HepG2 (cell line): ENCODE measurements around the gene CNGA2. TPM values are rescaled to one million over a fixed set of nuclear protein-coding genes. Genes with fewer than 3 reads are reported as not detected.

Experiments used
- ATAC-seq: fragments of 200-7000 bp; cut with Tn5 transposase; 3 replicates; pipeline ENCODE4 v1.9.1; 2020; ENCODE audit warnings: mild to moderate bottlenecking, moderate library complexity
- BruUV-seq: library from RNA; stranded (reverse); fragments of 400-500 nt; replicated peaks from 2 replicates; lab custom pipeline; 2021; lab: Mats Ljungman, UMichigan
- CTCF ChIA-PET: fragments of 300-600 bp; formaldehyde crosslinking; extraction: SDS; loops from one replicate; lab custom pipeline; 2021; ENCODE audit warnings: low total read pairs, inconsistent platforms, low intra/inter-chr PET ratio; lab: Yijun Ruan, JAX
- POLR2A ChIA-PET: fragments of 350-600 bp; sonication (Branson Sonifier 250); formaldehyde crosslinking; loops from one replicate; lab custom pipeline; 2020; ENCODE audit warnings: antibody characterized with exemption, inconsistent platforms; lab: Yijun Ruan, JAX
- DNase-seq: peaks from one replicate; pipeline ENCODE4 v3.0.0-alpha.2; 2015; ENCODE audit warnings: low spot score
- FAIRE-seq: peaks from 3 replicates; lab custom pipeline; 2011; peaks lifted over from hg19 to GRCh38; lab: Jason Lieb, UNC
- H2AFZ ChIP-seq: one replicate; pipeline ENCODE4 v1.6.1; 2011; ENCODE audit warnings: low read length, inconsistent platforms
- H3K27ac ChIP-seq: fragments of 300-600 bp; 3 replicates; pipeline ENCODE4 v1.8.0; 2011; ENCODE audit warnings: mixed run types, mild to moderate bottlenecking, mixed read lengths, low read length, inconsistent platforms; ENCODE audit not compliant: insufficient read depth; ENCODE audit errors: extremely low read length
- H3K27me3 ChIP-seq, 2 experiments: fragments of 200-600 bp in 1 of 2; 2 replicates in 1 of 2; 3 replicates in 1 of 2; pipeline versions ENCODE4 v1.6.0 to v1.8.0; 2011; ENCODE audit warnings: low read length in 2 of 2, mild to moderate bottlenecking in 2 of 2, moderate library complexity in 2 of 2, inconsistent platforms in 1 of 2; ENCODE audit not compliant: insufficient read depth in 2 of 2, control insufficient read depth in 1 of 2
- H3K36me3 ChIP-seq, 2 experiments: fragments of 200-600 bp in 1 of 2; replicated peaks in 1 of 2; 2 replicates in 1 of 2; 3 replicates in 1 of 2; pipeline versions ENCODE4 v1.5.1 to v1.8.0; 2011; ENCODE audit warnings: low read length in 2 of 2, inconsistent platforms in 1 of 2; ENCODE audit not compliant: insufficient read depth in 2 of 2, control insufficient read depth in 1 of 2
- H3K4me1 ChIP-seq: 2 replicates; pipeline ENCODE4 v1.5.1; 2012; ENCODE audit warnings: low read length, inconsistent platforms; ENCODE audit not compliant: insufficient read depth
- H3K4me2 ChIP-seq: 2 replicates; pipeline ENCODE4 v1.6.0; 2011; ENCODE audit warnings: low read depth, low read length, inconsistent platforms
- H3K4me3 ChIP-seq, 3 experiments: fragments of 200-600 bp in 1 of 3; sonication (generic), shearing (Covaris generic) in 1 of 3; replicated peaks in 1 of 3; 2 replicates each; pipeline ENCODE4 v1.5.1; 2011 to 2016; ENCODE audit warnings: low read length in 3 of 3, inconsistent platforms in 2 of 3, low read depth in 2 of 3, mild to moderate bottlenecking in 2 of 3, control low read depth in 1 of 3, mixed read lengths in 1 of 3; ENCODE audit not compliant: insufficient read depth in 1 of 3
- H3K79me2 ChIP-seq: one replicate; pipeline ENCODE4 v1.6.1; 2011; ENCODE audit warnings: low read length, inconsistent platforms; ENCODE audit not compliant: insufficient read depth
- H3K9ac ChIP-seq: 2 replicates; pipeline ENCODE4 v1.6.0; 2011; ENCODE audit warnings: mild to moderate bottlenecking, low read depth, low read length, inconsistent platforms; ENCODE audit not compliant: insufficient read depth
- H3K9me3 ChIP-seq: 2 replicates; pipeline ENCODE4 v1.5.1; 2012; ENCODE audit warnings: mild to moderate bottlenecking, low read length
- H4K20me1 ChIP-seq: 2 replicates; pipeline ENCODE4 v1.6.0; 2011; ENCODE audit warnings: inconsistent platforms, mild to moderate bottlenecking, low read length, moderate library complexity; ENCODE audit not compliant: insufficient read depth
- CTCF ChIP-seq: sonication (generic); formaldehyde crosslinking; IDR thresholded peaks from 2 replicates; pipeline ENCODE4 v1.5.0; 2020; ENCODE audit warnings: mild to moderate bottlenecking, missing genetic modification reagents, moderate library complexity
- STAG1 ChIP-seq: sonication (generic); formaldehyde crosslinking; IDR thresholded peaks from 2 replicates; pipeline ENCODE4 v1.4.0; 2020; ENCODE audit warnings: missing genetic modification reagents
- USF2 ChIP-seq, 2 experiments: sonication (generic) in 1 of 2; formaldehyde crosslinking in 1 of 2; IDR thresholded peaks; 2 replicates each; pipeline versions ENCODE4 v1.5.1 to v1.6.1; 2011 to 2020; ENCODE audit warnings: borderline replicate concordance in 1 of 2, low read depth in 1 of 2, low read length in 1 of 2, mild to moderate bottlenecking in 1 of 2, missing genetic modification reagents in 1 of 2, moderate library complexity in 1 of 2
- WGBS: methylation state at CpG from one replicate; pipeline ENCODE4 v1.1.6; 2017; ENCODE audit warnings: low lambda C conversion rate; 5-methylcytosine and 5-hydroxymethylcytosine counted together
- in situ Hi-C: cut with HindIII; loops from 2 replicates; pipeline ENCODE4 v1.10.0; 2017; ENCODE audit warnings: low pct_unique_long_range_greater_than_20kb; ENCODE audit not compliant: extremely low pct_ligation_motif_present
- intact Hi-C: fragments of 100-400 bp; cut with micrococcal nuclease; formaldehyde crosslinking; loops from one replicate; pipeline ENCODE4 v1.10.0; 2022; ENCODE audit not compliant: unreplicated experiment
- polyA plus RNA-seq, 8 experiments: library from polyadenylated mRNA; depleted of rRNA in 3 of 8; stranded (reverse) in 7 of 8; unstranded in 1 of 8; fragments of >200 nt; fragmentation: Illumina TruSeq in 4 of 8; extraction: Trizol in 4 of 8; gene quantifications; 2 replicates each; pipeline versions ENCODE4 v1.2.1 to v1.2.3, GENCODE V29; 2011 to 2016; ENCODE audit warnings: low read depth in 4 of 8, missing spikeins in 1 of 8, mixed read lengths in 1 of 8; ENCODE audit not compliant: insufficient read depth in 1 of 8
- total RNA-seq, 5 experiments: library from RNA; depleted of rRNA; stranded (reverse); fragments of >200 nt; fragmentation: Illumina TruSeq; extraction: Trizol; gene quantifications; 2 replicates each; pipeline ENCODE4 v1.2.3, GENCODE V29; 2016; ENCODE audit warnings: low read depth in 1 of 5

CNGA2 gene
- total and polyA plus RNA-seq, 2 of the 13 experiments (the other 11 are each of a cell fraction or from before 2014, with no cell fraction given) = not detected

GRCh38 chrX:151722241-151722846 lies 12.2 kb upstream of the CNGA2 start:
- no TSS peak for BruUV-seq
- no peaks in the 10 kb centered on the region for H3K4me1 ChIP-seq
- H2AFZ ChIP-seq = no peak overlapping the region
- no peaks in the 10 kb centered on the region for H3K79me2 ChIP-seq
- POLR2A ChIA-PET = no interaction called here
- in situ Hi-C loops = no loop called here
- no peak overlapping the region for H3K4me2 ChIP-seq
- H4K20me1 ChIP-seq = no peaks in the 10 kb centered on the region
- CTCF ChIA-PET = no interaction called here
- no peaks in the 10 kb centered on the region for H3K36me3 ChIP-seq
- DNase-seq (peak; percentile 7), FAIRE-seq (no peak), ATAC-seq (peak; percentile 98)
- H3K27ac ChIP-seq = no peak overlapping the region
- no peaks in the 10 kb centered on the region for H3K9me3 ChIP-seq
- no peak overlapping the region for H3K9ac ChIP-seq
- WGBS = 14% methylated on average over 8 of the region's 24 CpGs
- H3K27me3 ChIP-seq = no peaks in the 10 kb centered on the region
- no peak overlapping the region for H3K4me3 ChIP-seq
- no peak for TF ChIP-seq USF2 (IDR thresholded peaks at IDR 0.05; ENCODE audit: low read depth, low read length)
- TF ChIP-seq USF2 (CRISPR knock-in tag; IDR thresholded peaks at IDR 0.05; ENCODE audit: borderline replicate concordance) = no peak
- TF ChIP-seq CTCF (CRISPR knock-in tag) = peak; percentile 68
- peak; percentile 38 for TF ChIP-seq STAG1 (CRISPR knock-in tag)
- intact Hi-C loops = no loop called here
